A172 (cell line): Measurements from ENCODE around the gene SIGLEC12. TPM values are rescaled to one million over a fixed set of nuclear protein-coding genes. Genes with fewer than 3 reads are reported as not detected.
"Not testable (repeated sequence)": the region's sequence is repeated elsewhere in the genome, so short reads cannot be mapped to it uniquely, and the experiment has no call there.

ENCODE experiments used
- DNase-seq: peaks from one replicate; pipeline ENCODE4 v3.0.0-alpha.2; 2015; ENCODE audit warnings: low spot score
- total RNA-seq: library from RNA; depleted of rRNA; stranded (reverse); fragments of >200 nt; shearing (Covaris generic); gene quantifications from 2 replicates; pipeline ENCODE4 v1.2.3, GENCODE V29; 2014

The SIGLEC12 gene
- total RNA-seq, 1 experiment from 2014 or later = not detected

DNA sequence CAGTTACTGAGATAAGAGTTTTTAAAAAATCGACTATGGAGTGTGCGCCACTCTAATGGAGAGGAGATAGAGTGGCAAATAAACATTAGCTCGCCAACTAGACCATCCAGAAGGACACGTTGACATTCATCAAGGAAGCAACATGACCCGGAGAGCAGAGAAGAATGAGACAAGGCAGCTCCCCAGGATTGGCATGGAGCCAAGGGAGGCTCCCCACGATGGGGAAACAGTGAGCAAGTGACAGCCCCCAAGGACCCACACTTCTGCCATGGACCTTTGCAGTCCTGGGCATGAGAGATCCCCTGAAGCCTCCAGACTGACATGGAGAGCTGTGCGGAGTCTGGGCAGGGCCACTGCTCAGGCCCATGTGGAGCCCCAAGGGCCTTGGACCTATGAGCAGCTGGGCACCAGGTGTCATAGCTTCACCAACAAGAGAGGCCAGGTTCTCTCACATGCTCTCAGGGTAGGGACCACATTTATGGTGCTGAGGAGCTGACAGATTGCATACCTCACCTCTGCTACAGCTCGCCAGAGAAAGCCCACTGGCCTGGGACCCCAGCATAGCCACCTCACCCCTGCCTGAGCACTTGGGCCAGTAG is 23.2 kb upstream of the SIGLEC12 start:
- DNase-seq = no peak

DNA sequence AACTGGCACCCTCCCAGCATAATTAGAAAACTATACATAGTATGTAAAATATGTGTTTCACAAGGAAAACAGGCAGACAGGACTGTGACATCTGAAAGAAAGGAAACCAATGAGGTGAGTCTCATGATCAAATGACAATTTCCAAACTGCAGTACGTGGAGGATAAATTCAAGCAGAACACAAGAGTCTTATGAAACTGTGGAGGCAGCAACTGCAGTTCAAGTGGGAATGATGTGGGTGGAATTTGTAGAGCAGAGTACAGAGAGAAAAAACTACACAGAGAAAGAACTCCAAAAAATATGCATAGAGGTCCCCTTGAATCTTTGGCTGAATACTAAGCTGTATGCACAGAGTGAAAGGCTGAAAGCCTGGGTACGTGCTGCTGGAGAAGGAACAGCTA is 20.2 kb upstream of the SIGLEC12 start:
- DNase-seq = no peak

DNA sequence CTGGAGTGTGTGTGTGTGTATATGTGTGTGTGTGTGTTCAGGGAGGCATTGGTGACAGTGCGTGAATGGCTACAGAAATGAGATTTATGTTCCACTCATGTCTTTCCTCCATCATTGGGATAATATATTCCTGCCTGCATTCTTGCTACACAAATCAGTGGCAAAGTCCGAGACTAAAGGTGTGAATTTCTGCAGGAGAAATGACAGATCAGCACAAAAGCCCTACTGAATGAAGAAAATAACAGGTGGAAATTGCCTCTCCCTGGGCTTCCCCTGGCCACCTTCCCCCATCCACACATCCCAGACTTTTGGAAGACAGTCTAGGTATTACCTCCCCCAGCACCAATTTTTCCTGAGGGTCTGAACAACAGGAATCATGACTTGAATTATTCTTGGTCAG is 19.8 kb upstream of the SIGLEC12 start:
- DNase-seq = no peak

DNA sequence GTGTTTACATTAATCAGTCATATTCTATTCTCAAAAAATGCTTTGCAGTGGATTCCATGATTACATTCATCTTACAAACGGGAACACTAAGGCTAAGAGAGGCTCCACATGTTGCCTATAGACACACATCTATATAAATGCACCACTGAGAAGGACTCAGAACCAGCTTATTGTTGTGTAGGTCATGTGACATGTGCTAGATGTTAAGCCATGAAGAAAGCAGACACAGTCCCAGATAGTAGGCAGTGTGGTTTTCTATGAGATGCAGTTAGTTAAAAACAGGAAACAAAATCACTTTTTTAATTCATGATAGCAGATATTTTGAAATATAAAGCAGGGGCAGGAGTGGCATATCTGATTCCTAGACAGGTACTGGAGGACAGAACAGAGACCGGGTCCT is 19.1 kb upstream of the SIGLEC12 start:
- no peak for DNase-seq

DNA sequence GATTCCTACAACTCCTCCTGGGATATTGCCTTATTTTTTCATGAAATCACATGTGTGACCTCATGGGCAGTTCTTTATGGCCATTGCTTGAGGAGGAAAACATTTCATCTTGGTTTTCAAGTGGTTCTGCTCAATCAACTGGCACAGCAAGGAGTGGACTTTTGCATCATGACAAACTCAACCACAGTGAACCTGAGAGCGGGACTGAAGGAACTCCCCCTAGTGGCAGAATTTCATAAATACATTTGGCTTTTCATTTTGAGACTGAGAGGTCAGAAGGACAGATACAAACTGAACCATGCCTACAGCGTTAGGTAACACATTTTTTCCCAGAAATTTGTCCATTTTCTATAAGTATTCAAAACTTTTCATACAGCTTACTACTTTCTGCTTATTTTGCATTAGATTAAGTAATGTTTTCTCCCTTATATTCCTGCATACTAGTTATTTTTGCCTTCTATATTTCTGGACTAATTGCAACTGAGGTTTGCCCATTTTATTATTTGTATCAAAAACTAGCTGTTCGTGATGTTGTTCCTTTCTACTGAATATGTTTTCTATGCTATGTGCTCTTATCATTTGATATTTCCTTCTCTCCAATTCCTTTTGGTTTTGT is 13.4 kb upstream of the SIGLEC12 start:
- peak; percentile 31 for DNase-seq

DNA sequence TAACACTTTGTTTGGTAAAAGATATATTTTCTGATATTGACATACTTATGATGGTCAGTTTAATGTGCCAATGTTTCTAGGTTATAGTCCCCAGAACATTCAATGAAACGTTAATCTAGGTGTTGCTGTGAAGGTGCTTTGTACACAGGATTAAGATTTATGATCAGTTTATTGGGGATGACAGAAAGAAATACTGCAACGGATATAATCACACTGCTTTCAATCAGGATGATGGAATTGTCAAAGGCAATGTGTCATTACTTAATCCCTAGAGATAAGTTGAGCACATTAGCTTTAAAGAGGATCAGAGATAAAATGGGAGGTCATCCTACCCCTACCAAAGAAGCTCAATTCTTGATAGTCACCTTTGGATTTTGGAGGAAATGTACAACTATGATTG is 12.4 kb upstream of the SIGLEC12 start:
- no peak for DNase-seq

DNA sequence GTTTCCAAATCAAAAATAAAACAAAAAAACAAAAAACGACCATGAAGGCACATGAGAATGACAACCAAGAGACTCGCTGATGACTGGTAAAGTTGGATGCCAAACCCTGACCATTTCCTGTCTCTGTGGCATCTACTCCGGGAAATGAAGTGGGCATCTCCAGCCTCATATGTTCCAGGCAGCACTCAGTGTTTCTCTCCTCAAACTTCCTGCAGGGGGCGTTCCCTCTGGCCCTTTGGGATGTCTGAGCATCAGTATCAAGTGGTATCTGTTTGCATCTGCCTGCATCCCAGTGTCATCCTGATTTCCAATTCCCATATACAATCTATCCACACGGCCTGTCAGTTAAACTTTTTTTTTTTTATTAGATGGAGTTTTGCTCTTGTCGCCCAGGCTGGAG is 9.8 kb upstream of the SIGLEC12 start:
- DNase-seq = no peak

DNA sequence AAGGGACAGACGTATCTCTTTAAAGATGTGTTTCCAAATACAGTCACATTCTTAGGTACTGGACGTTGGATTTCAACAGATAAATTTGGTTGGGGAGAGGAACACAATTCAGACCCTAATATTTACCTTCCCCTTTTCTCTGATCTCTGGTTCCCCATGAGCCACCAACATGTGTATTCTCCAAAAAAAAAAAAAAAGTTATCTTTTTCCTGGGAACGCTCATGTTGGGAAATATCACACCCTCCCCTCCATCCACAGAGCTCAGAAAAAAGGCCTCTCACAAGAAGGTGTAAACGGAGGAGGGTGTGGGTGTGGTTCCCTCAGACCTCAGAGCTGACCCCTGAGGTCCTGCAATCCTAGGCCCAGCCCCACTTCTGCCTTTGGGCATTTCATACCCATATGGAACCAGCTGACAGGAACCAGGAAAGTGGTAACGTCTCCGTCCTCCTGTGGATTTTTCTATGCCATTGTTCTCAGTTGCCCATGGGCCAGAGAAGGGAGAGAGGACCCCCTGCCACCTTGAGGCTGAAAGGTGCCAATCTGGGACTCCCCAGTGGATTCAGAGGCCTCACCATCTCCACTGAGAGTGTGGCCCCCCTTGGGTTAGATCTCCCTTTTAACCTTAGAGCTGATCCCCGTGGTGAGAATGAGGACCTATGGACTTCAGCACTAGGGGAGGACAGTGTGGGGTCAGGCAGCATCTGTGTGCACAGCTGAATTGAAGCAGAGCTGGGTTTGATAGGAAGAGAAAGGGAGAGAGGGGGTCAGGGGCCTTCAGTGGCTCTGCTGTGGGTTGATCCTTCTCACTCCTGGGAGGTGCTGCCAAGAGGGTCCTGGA is 8.4 kb upstream of the SIGLEC12 start:
- no peak for DNase-seq

DNA sequence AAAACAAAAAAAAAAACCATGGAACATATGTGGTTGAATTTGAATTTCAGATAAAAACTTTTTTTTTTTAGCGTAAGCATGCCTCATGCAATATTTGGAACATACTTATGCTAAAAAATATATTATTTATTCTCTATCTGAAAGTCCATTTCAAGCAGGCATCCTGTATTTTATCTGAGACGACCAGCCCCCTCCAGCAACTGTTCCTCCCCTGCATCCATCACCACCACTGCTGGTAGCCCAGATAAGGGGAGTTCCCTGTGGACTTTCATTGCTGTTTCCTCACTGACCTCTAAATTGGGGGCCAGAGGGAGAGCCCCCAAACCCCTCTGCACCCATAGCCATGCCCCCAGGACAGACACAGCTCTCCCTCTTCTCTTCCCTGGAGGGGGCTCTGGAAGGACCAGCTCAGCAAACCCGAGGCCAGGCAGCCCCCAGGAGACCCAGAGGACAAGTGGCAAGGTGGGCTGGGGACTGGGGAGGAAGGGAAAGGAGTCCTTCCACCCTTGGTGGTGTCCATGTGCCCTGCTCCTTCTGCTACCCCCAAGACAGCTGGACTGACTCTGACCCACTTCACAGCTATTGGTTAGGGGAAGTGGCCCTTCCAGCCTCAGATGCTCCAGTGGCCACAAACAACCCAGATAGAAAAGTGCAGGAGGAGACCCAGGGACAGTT is 6.6 kb upstream of the SIGLEC12 start:
- no peak for DNase-seq

DNA sequence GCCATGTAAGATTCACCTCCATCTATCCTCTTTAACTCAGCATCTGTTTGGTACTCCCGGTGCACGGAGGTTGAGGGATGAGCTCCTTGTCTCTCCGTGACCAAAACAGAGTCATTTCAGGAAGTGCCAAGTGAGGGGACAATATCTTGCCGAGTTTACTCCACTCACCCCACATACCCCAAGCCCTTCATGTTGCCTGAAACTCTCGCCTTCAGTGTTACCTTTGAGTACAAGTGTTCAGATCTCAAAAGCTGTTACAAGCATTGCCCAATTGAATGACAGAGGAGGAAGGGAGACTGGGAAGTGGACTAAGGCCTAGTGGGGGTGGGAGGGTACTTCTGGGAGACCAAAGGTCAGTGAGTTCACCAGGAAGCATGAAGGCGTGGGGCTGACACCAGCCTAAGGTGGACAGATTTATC is 6.0 kb upstream of the SIGLEC12 start:
- DNase-seq = no peak

DNA sequence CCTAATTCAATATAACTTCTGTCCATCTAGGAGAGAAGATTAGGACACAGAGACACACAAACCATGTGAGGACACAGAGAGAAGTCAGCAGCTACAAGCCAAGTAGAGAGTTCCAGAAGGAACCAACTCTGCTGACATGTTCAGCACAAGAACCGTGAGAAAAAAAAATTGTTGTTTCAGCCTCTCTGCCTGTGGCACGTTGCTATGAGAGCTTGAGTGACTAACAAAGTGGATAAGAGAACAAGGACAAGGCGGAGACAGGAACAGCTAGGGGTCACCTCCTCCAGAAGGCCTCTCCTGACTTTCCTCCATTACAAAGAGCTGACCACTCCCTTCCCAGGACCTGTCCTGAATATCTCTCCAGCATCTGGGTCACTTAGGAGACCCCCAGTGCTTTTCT is 5.6 kb upstream of the SIGLEC12 start:
- no peak for DNase-seq

DNA sequence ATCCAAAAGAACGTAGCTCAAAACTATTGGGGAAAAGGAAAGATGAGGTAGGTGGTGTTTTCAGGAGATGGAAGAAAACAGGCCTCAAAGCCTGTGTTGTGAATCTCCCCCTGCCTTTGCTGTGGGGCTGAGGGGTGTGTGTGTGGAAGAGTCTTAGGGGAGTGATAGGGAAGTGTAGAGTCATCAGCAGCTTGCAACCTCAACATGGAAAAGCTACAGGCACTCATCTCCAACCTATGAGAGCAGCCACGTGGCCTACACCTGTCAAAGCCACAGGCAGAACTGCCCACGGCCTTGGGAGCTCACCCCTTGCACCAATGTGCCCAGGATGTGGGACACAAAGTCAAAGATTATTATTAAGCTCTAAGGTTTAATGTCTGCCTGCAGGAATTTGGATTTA is 4.3 kb upstream of the SIGLEC12 start:
- DNase-seq = no peak

DNA sequence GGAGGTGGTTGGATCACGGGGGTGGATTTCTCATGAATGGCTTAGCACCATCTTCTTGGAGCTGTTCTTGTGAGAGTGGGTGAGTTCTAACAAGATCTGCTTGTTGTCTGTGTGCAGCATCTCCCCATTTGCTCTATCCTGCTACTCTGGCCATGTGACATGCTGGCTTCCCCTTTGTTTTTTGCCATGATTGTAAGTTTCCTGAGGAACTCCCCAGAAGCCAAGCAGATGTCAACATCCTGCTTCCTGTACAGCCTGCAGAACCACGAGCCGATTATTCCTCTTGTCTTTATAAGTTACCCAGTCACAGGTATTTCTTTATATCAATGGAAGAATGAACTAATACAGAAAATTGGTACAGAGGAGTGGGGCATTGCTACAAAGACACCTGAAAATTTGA is 2.3 kb upstream of the SIGLEC12 start:
- DNase-seq = no peak

DNA sequence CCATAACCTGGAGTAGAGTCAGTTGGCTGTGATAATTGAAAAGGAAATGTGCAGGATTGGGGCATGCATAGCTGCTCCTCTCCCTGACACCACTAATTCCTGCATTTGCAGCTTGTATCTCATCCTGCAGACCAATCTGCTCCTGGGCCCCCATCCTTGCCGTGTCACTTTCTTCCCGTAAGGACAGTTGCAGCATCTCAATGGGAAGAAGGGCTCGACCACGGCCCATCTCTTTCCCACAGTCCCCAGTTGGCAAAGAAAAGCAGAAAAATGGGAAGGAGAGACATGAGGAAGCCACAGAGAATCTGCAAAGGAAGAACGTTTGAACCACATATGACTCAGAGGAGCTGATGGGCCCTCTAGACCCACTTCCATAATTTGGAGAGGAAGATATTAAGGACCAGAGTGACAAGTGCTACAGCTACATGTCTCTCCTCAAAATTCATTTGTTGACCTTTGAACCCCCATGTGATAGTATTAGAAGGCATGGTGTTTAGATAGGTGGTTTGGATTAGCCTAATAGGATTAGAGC is 1.8 kb upstream of the SIGLEC12 start:
- DNase-seq = no peak

DNA sequence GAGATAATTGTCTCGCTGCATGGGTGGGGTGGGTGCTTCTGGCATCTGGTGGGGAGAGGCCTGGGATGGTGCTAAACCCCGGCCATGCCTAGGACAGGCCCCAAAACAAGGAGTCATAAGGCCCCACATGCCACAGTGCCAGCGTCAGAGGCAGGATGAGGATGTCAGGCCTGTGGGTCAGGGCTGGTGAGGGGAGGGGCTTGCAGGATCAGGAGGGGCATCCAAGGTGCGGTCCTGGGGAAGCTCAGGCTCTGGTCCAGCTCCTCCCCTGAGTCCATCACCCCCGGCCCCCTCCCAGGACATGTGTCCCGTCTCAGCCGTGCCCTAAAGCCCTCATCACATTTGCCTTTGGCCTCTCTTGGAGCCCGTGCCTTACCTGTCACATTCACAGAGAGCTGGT is 669 bp downstream of the SIGLEC12 start:
- not testable (repeated sequence) for DNase-seq

DNA sequence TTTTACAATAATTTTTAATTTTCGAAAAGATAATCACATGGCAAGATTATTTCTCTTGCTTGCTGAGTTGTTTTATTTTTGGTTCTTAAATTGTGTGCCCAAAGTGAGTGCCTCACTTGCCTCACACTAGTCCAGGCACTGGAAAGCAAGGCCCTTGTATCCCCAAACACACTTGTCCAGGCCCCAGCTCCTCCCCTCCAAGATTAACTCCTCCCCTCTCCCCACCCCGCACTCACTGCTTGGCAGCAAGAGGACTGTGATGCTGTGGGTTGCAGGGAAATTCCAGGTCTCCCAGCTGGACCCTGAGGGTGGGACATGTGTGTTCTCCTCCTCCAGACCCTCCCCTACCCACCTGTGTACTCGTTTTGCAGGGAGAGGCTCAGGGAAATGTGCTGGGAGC is 3.9 kb downstream of the SIGLEC12 start:
- DNase-seq = no peak

DNA sequence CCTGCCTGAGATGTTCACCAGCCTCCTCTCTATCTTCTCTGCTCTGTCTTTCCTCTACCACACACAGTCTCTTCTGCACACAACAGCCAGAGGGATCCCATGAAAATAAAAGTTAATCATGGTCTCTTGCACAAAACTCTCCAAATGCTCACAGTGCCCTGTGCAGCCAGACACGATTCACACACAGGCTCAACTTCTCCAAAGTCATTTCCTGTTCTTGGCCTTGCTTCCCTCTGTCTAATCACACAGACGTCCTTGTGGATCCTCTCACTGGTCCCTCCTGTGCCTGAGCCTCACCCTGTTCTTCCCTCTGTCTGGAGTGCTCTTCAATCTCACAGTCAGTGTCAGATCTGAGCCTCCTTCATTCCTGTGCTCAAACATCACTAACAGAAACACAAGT is 7.8 kb downstream of the SIGLEC12 start:
- DNase-seq = no peak

DNA sequence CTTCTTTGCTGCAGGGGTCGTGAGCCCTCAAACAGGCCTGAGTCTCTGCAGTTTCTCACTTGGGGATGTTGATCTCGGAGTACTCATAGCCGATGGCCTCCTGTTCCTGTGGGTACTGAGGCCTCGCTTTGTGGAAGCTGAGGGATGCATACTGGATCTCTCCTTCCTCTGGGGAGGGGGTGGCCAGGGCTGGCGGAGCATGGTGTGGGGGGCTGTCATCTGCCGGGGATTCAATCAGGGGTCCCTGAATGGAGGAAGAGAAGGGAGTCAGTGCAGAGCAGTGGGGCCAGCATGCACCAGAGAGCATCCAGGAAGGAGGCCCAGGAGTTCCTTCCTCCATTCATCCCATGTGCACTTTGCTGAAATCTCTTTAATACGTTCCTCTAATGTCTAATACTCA is 10.0 kb downstream of the SIGLEC12 start:
- DNase-seq = no peak

DNA sequence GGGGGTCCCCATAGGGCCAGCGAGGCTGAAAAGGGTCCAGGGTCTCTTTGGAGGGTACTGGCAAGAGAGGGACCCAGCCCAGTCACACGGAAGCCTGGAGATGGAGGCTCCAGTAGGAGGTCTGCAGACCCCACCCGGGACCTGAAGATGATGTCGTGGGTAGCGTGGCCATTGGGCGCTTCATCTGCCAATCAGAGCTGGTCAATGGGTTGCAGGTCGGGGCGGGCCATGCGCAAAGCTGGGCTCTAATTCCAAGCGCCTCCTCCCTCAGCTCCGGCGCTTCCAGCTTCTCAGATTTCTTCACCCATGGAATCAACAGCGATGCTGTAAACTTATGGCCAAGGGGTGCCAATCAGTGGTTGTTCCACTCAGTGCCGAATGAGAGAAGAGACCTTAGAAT is 10.9 kb downstream of the SIGLEC12 start:
- DNase-seq = no peak

DNA sequence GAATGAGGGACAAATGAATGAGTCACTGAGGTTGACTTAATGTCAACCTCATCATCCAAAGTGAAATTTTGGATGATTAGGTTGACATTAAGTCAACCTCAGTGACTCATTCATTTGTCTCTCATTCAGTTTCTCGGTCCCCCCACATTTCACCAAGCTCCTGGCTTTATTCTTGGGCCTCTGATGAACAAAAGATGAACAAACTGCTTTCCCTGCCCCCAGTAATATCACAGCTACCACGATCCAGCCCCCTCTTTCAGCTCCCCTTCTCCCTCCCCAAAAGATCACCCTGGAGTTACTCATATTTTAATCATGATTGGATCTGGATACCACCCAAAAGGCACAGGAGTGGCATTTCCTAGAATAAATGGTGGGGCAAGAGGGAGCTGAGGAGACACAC is 12.5 kb downstream of the SIGLEC12 start:
- DNase-seq = no peak

DNA sequence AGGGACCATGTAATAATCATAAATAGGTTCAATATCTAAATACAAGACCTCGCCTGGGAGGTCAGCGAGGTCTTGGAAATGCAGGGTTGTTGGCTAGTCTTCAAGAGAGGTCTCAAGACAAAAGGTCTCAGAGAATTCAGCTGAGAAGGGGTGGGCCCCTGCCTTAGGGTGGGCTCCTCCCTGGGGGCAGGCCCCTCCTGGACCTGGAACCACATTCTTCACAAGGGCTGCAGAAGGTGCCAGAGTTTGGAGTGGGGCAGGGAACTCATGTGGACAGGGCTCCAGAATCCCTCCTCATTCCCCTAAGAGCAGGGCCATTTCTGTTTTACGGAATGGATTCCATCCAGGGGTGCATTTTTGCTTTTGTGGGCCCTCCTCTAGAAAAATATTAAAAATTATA is 13.1 kb downstream of the SIGLEC12 start:
- DNase-seq = no peak

DNA sequence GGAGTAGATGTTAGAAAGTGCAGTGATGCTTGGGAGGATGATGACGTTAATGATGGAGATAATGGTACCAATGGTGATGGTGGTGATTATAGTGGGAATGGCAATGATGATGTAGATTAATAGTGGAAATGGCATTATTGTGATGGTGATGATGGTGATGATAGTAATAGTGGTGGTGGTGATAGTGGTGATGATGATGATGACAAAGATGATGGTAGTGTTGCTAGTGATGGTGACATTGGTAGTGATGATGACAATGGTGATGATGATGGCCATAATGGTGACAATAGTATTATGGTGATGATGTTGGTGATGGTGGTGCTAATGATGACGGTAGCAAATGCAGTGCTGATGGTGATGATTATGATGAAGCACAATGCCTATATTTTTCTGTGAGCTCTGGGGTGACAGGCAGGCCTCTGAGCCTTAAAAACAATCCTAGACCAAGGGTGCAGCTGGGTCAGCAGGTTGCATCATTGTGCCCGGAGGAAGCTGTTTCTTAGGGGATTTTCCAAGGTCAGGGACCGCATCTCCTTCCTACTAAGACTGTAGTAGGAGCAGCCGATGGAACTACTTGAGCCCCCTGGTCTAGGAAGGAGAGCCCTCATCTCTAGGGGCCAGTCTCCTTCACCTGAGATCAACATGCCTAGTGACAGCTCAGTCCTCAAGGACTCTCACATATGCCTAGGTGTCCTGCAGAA is 15.5 kb downstream of the SIGLEC12 start:
- no peak for DNase-seq
